ENCODE measurements around the gene PJVK. TPM values are rescaled to one million over a fixed set of nuclear protein-coding genes. Genes with fewer than 3 reads are reported as not detected.

Gene PJVK
- total and polyA plus RNA-seq, 2 experiments from 2014 or later: 1.6 to 2.1 TPM

DNA sequence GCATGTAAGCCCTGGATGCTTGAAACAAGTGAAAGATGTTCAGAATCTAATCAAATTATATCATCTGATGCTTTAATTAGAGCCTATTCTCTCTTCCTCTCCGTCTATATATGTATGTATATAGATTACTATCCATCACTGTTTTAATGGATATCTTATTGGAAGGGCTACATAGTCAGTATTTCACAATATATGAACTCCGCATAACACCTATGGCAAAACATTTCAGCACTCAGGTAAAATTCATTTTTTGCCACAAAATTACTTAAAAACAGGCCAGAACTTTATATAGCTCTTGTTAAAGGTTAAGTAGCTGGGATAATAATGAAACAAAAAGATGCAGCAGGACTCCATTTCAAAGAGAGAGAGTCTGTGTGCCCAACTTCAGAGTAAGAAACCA lies 1.2 kb downstream of the PJVK start (continued):
- TF ChIP-seq, protein P1, sequence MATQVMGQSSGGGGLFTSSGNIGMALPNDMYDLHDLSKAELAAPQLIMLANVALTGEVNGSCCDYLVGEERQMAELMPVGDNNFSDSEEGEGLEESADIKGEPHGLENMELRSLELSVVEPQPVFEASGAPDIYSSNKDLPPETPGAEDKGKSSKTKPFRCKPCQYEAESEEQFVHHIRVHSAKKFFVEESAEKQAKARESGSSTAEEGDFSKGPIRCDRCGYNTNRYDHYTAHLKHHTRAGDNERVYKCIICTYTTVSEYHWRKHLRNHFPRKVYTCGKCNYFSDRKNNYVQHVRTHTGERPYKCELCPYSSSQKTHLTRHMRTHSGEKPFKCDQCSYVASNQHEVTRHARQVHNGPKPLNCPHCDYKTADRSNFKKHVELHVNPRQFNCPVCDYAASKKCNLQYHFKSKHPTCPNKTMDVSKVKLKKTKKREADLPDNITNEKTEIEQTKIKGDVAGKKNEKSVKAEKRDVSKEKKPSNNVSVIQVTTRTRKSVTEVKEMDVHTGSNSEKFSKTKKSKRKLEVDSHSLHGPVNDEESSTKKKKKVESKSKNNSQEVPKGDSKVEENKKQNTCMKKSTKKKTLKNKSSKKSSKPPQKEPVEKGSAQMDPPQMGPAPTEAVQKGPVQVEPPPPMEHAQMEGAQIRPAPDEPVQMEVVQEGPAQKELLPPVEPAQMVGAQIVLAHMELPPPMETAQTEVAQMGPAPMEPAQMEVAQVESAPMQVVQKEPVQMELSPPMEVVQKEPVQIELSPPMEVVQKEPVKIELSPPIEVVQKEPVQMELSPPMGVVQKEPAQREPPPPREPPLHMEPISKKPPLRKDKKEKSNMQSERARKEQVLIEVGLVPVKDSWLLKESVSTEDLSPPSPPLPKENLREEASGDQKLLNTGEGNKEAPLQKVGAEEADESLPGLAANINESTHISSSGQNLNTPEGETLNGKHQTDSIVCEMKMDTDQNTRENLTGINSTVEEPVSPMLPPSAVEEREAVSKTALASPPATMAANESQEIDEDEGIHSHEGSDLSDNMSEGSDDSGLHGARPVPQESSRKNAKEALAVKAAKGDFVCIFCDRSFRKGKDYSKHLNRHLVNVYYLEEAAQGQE (IDR thresholded peaks at IDR 0.05; ENCODE audit: unreplicated experiment): no peak
- TF ChIP-seq JUNB (IDR thresholded peaks at IDR 0.05; ENCODE audit: unreplicated experiment) (no peak), CREB1 (CRISPR knock-in tag; IDR thresholded peaks at IDR 0.05; ENCODE audit: low read depth) (no peak)

DNA sequence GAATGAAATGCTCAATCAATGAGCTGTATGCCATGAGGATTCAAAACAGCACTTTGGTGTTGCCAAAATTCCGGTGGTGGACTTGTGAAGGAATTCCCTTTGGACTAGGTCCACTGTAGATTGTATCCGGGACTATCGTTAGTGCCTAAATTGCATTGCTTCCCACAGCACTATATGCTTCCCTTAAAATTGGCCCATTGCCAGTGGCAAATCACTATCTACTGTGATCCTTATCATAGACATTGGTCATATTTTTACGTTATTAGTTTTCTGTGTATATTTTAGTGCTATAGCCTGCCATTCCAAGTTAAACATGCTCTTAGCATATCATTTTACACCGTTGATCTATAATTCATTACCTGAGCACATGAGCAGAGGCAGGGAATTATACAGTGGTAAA lies 1.7 kb downstream of the PJVK start:
- peaks cover 7% of the 10 kb centered on the region for H3K27me3 Mint-ChIP-seq (ENCODE audit: insufficient read depth, low read depth, poor library complexity)
- H3K9me3 Mint-ChIP-seq: no peaks in the 10 kb centered on the region
- ATAC-seq: no peak
- Histone ChIP-seq H2AFZ (no peak overlapping the region), H3K27me3 (ENCODE audit: insufficient read depth) (no peaks in the 10 kb centered on the region), H4K20me1 (replicated peaks; ENCODE audit: insufficient read depth) (peaks cover 6% of the 10 kb centered on the region), H3K4me2 (no peak overlapping the region), H3K27ac (ENCODE audit: low read depth) (no peak overlapping the region), H3K4me3 (no peak overlapping the region), H3K4me1 (ENCODE audit: insufficient read depth) (peaks cover 9% of the 10 kb centered on the region), H3K36me3 (ENCODE audit: insufficient read depth) (peaks cover 5% of the 10 kb centered on the region; the same call in 1 of the 2 replicates), H3K79me2 (replicated peaks; ENCODE audit: insufficient read depth) (peaks cover 23% of the 10 kb centered on the region), H3F3A (replicated peaks; ENCODE audit: low read depth) (0 out of 2 replicates have a peak, but pooled peaks cover 4% of the 10 kb centered on the region), H3K9me2 (ENCODE audit: insufficient read depth) (peaks cover 6% of the 10 kb centered on the region; the same call in 1 of the 2 replicates)
- no peak for DNase-seq (ENCODE audit: low spot score)
- H3K4me3 Mint-ChIP-seq: no peak overlapping the region
- peaks cover 12% of the 10 kb centered on the region for H3K36me3 Mint-ChIP-seq (ENCODE audit: low read depth)
- no peak overlapping the region for H3K27ac Mint-ChIP-seq
- H3K4me1 Mint-ChIP-seq: peaks cover 18% of the 10 kb centered on the region
- TF ChIP-seq CREB1 (CRISPR knock-in tag; IDR thresholded peaks at IDR 0.05; ENCODE audit: low read depth) (no peak), JUNB (IDR thresholded peaks at IDR 0.05; ENCODE audit: unreplicated experiment) (no peak), POLR2AphosphoS5 (IDR thresholded peaks at IDR 0.05; ENCODE audit: low read depth) (no peak), ZNF331 (CRISPR knock-in tag; IDR thresholded peaks at IDR 0.05; ENCODE audit: low read depth) (no peak)
- TF ChIP-seq, protein P2, sequence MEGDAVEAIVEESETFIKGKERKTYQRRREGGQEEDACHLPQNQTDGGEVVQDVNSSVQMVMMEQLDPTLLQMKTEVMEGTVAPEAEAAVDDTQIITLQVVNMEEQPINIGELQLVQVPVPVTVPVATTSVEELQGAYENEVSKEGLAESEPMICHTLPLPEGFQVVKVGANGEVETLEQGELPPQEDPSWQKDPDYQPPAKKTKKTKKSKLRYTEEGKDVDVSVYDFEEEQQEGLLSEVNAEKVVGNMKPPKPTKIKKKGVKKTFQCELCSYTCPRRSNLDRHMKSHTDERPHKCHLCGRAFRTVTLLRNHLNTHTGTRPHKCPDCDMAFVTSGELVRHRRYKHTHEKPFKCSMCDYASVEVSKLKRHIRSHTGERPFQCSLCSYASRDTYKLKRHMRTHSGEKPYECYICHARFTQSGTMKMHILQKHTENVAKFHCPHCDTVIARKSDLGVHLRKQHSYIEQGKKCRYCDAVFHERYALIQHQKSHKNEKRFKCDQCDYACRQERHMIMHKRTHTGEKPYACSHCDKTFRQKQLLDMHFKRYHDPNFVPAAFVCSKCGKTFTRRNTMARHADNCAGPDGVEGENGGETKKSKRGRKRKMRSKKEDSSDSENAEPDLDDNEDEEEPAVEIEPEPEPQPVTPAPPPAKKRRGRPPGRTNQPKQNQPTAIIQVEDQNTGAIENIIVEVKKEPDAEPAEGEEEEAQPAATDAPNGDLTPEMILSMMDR (conservative IDR thresholded peaks at IDR 0.05; ENCODE audit: low read depth in 2 of 2): no peak
- TF ChIP-seq, protein P3, sequence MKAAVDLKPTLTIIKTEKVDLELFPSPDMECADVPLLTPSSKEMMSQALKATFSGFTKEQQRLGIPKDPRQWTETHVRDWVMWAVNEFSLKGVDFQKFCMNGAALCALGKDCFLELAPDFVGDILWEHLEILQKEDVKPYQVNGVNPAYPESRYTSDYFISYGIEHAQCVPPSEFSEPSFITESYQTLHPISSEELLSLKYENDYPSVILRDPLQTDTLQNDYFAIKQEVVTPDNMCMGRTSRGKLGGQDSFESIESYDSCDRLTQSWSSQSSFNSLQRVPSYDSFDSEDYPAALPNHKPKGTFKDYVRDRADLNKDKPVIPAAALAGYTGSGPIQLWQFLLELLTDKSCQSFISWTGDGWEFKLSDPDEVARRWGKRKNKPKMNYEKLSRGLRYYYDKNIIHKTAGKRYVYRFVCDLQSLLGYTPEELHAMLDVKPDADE (IDR thresholded peaks at IDR 0.05): no peak
- TF ChIP-seq, protein P1 (IDR thresholded peaks at IDR 0.05; ENCODE audit: unreplicated experiment): no peak

All from GM23338 (cell line).